PC-3 (cell line): ENCODE measurements around the gene SCGB1C1. TPM values are rescaled to one million over a fixed set of nuclear protein-coding genes. Genes with fewer than 3 reads are reported as not detected.

ENCODE experiments used
- ATAC-seq: fragments of 200-7000 bp; cut with Tn5 transposase; 2 replicates; pipeline ENCODE4 v1.9.1; 2020; ENCODE audit warnings: mild to moderate bottlenecking, moderate library complexity
- BruUV-seq: library from RNA; stranded (reverse); fragments of 400-500 nt; replicated peaks from 2 replicates; lab custom pipeline; 2021; lab: Mats Ljungman, UMichigan
- CTCF ChIA-PET: fragments of 300-600 bp; sonication (Branson Sonifier 250); formaldehyde crosslinking; loops from one replicate; lab custom pipeline; 2022; ENCODE audit warnings: antibody characterized with exemption; lab: Charles Lee
- POLR2A ChIA-PET: fragments of 300-600 bp; sonication (Branson Sonifier 250); formaldehyde crosslinking; loops from one replicate; lab custom pipeline; 2022; ENCODE audit warnings: antibody characterized with exemption; ENCODE audit not compliant: unreplicated experiment; lab: Charles Lee
- DNase-seq: peaks from one replicate; pipeline ENCODE4 v3.0.0-alpha.2; 2015
- H2AFZ ChIP-seq: fragments of 300-600 bp; sonication (generic); 2 replicates; pipeline ENCODE4 v1.6.0; 2016; ENCODE audit warnings: antibody characterized with exemption, low read length
- H3F3A ChIP-seq: fragments of 300-600 bp; sonication (generic); one replicate; pipeline ENCODE4 v1.6.0; 2017; ENCODE audit warnings: antibody characterized with exemption, low read length, control low read depth, mild to moderate bottlenecking; ENCODE audit not compliant: unreplicated experiment
- H3K27ac ChIP-seq: fragments of 300-600 bp; sonication (generic); 2 replicates; pipeline ENCODE4 v1.5.1; 2016; ENCODE audit warnings: mild to moderate bottlenecking, low read length
- H3K27me3 ChIP-seq: fragments of 300-600 bp; sonication (generic); 2 replicates; pipeline ENCODE4 v1.6.1; 2016; ENCODE audit warnings: low read length, mixed read lengths
- H3K36me3 ChIP-seq: fragments of 300-600 bp; sonication (generic); 2 replicates; pipeline ENCODE4 v1.6.1; 2016; ENCODE audit warnings: low read depth, mixed run types, low read length, mixed read lengths
- H3K4me1 ChIP-seq: fragments of 300-600 bp; sonication (generic); 2 replicates; pipeline ENCODE4 v1.5.1; 2016; ENCODE audit warnings: low read length; ENCODE audit not compliant: insufficient read depth
- H3K4me2 ChIP-seq: fragments of 300-600 bp; sonication (generic); 2 replicates; pipeline ENCODE4 v1.6.0; 2016; ENCODE audit warnings: low read length
- H3K4me3 ChIP-seq: fragments of 300-600 bp; sonication (generic); 2 replicates; pipeline ENCODE4 v1.5.1; 2016; ENCODE audit warnings: mild to moderate bottlenecking, low read length, mixed read lengths
- H3K79me2 ChIP-seq: fragments of 300-600 bp; sonication (generic); 2 replicates; pipeline ENCODE4 v1.6.1; 2017; ENCODE audit warnings: low read length, mixed read lengths
- H3K9ac ChIP-seq: fragments of 300-600 bp; sonication (generic); 2 replicates; pipeline ENCODE4 v1.6.0; 2016; ENCODE audit warnings: mild to moderate bottlenecking, low read length
- H3K9me2 ChIP-seq: fragments of 300-600 bp; sonication (generic); replicated peaks from 2 replicates; pipeline ENCODE4 v1.6.1; 2016; ENCODE audit warnings: mixed run types, low read length, mixed read lengths
- H3K9me3 ChIP-seq: fragments of 300-600 bp; sonication (generic); 2 replicates; pipeline ENCODE4 v1.6.1; 2016; ENCODE audit warnings: low read length, mixed read lengths
- H4K20me1 ChIP-seq: fragments of 300-600 bp; sonication (generic); 2 replicates; pipeline ENCODE4 v1.6.1; 2016; ENCODE audit warnings: low read length, mixed read lengths
- EZH2 ChIP-seq: fragments of 300-600 bp; sonication (generic); IDR thresholded peaks from one replicate; pipeline ENCODE4 v1.6.1; 2017; ENCODE audit warnings: antibody characterized with exemption, mild to moderate bottlenecking, low read length; ENCODE audit not compliant: unreplicated experiment
- EZH2phosphoT487 ChIP-seq: fragments of 300-600 bp; sonication (generic); IDR thresholded peaks from 2 replicates; pipeline ENCODE4 v1.6.1; 2018; ENCODE audit warnings: mild to moderate bottlenecking, antibody characterized with exemption, low read length, borderline replicate concordance
- intact Hi-C: fragments of 100-400 bp; cut with micrococcal nuclease; formaldehyde crosslinking; loops from 2 replicates; pipeline ENCODE4 v1.9.0; 2023
- total RNA-seq: library from RNA; depleted of rRNA; stranded (reverse); fragments of >200 nt; gene quantifications from 2 replicates; pipeline ENCODE4 v1.2.3, GENCODE V29; 2014
- TF ChIP-seq, protein P1 (sequence below): fragments of 300-600 bp; sonication (generic); conservative IDR thresholded peaks from 2 replicates; pipeline ENCODE4 v1.5.1; 2017; ENCODE audit warnings: antibody characterized with exemption, low read depth, mild to moderate bottlenecking, low read length

Gene SCGB1C1
- total RNA-seq, 1 experiment from 2014 or later, result not detected

DNA sequence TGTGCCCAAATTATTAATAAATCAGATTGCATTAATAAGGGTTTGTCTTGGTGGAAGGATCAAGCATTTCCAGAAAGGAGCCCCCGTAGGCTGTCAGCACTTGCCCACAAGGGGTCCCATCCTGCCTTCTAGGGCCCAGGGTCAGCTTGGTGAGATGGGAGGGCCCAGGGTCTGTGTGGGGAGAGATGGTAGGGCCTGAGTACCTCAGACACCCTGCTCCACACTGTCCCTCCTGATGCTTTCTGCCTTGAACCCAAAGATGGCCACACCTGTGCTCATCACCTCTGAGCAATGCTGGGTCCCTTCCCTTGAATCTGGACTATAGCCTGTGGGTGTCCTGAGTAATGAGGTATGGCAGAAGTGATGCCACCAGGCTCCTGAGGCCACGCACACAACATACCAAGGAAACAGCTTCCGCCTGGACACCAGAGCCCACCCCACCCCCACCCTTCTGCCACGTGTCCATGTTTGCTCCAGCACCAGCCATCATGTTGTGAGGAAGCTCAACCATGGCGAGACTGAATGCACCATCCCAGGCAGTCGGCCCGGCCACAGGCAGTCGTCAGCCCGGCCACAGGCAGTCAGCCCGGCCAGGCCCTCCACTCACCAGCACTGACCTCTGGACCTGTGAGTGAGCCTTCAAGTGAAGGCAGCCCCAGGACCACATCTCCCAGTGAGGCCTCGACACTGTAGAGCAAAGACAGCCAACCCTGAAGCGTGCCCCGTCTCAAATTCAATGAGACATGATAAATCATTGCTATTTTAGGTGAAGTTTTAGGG, 7.5 kb downstream of the SCGB1C1 start:
- H4K20me1 ChIP-seq, result no peaks in the 10 kb centered on the region

DNA sequence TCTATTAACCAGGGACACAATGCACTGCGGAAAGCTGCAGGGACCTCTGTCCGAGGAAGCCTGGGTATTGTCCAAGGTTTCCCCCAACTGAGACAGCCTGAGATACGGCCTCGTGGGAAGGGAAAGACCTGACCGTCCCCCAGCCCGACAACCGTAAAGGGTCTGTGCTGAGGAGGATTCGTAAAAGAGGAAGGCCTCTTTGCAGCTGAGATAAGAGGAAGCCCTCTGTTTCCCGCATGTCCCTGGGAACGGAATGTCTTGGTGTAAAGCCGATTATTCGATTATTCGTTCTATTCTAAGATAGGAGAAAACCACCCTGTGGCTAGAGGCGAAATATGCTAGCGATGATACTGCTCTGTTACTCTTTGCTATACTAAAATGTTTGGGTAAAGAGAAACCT, 9.1 kb downstream of the SCGB1C1 start:
- no peaks in the 10 kb centered on the region for H3F3A ChIP-seq
- intact Hi-C loops, result no loop called here

More for the DNA sequence above, 7.5 kb downstream of the SCGB1C1 start:
- H3K4me2 ChIP-seq, result no peak overlapping the region
- no peak overlapping the region for H3K4me3 ChIP-seq
- no peaks in the 10 kb centered on the region for H3K9me3 ChIP-seq
- peaks cover 4% of the 10 kb centered on the region for H3K79me2 ChIP-seq
- no peaks in the 10 kb centered on the region for H3K4me1 ChIP-seq
- no peaks in the 10 kb centered on the region for H3F3A ChIP-seq
- BruUV-seq, result no TSS peak
- DNase-seq (no peak), ATAC-seq (no peak)
- no peak overlapping the region for H2AFZ ChIP-seq
- no peaks in the 10 kb centered on the region for H3K27me3 ChIP-seq
- CTCF ChIA-PET, result no interaction called here
- H3K27ac ChIP-seq, result no peak overlapping the region
- peaks cover 3% of the 10 kb centered on the region; the same call in 1 of the 2 replicates for H3K36me3 ChIP-seq
- intact Hi-C loops, result no loop called here
- POLR2A ChIA-PET, result no interaction called here
- TF ChIP-seq EZH2 (no peak), EZH2phosphoT487 (no peak)
- TF ChIP-seq, protein P1, sequence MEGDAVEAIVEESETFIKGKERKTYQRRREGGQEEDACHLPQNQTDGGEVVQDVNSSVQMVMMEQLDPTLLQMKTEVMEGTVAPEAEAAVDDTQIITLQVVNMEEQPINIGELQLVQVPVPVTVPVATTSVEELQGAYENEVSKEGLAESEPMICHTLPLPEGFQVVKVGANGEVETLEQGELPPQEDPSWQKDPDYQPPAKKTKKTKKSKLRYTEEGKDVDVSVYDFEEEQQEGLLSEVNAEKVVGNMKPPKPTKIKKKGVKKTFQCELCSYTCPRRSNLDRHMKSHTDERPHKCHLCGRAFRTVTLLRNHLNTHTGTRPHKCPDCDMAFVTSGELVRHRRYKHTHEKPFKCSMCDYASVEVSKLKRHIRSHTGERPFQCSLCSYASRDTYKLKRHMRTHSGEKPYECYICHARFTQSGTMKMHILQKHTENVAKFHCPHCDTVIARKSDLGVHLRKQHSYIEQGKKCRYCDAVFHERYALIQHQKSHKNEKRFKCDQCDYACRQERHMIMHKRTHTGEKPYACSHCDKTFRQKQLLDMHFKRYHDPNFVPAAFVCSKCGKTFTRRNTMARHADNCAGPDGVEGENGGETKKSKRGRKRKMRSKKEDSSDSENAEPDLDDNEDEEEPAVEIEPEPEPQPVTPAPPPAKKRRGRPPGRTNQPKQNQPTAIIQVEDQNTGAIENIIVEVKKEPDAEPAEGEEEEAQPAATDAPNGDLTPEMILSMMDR, result no peak
- H3K9me2 ChIP-seq, result no peaks in the 10 kb centered on the region
- H3K9ac ChIP-seq, result no peak overlapping the region

More for the DNA sequence above, 9.1 kb downstream of the SCGB1C1 start:
- no peaks in the 10 kb centered on the region for H3K27me3 ChIP-seq
- no peak for DNase-seq
- H3K27ac ChIP-seq, result no peak overlapping the region
- H3K4me1 ChIP-seq, result peaks cover 8% of the 10 kb centered on the region; the same call in 1 of the 2 replicates
- ATAC-seq, result no peak
- no peaks in the 10 kb centered on the region for H3K9me2 ChIP-seq
- TF ChIP-seq, protein P1, result no peak
- TF ChIP-seq EZH2phosphoT487 (no peak), EZH2 (no peak)
- H3K4me3 ChIP-seq, result no peak overlapping the region
- CTCF ChIA-PET, result no interaction called here
- H3K9ac ChIP-seq, result no peak overlapping the region
- peaks cover 20% of the 10 kb centered on the region for H3K79me2 ChIP-seq
- H2AFZ ChIP-seq, result no peak overlapping the region
- no peaks in the 10 kb centered on the region for H4K20me1 ChIP-seq
- no TSS peak for BruUV-seq
- H3K4me2 ChIP-seq, result no peak overlapping the region
- POLR2A ChIA-PET, result no interaction called here
- H3K36me3 ChIP-seq, result peaks cover 5% of the 10 kb centered on the region; the same call in 1 of the 2 replicates
- H3K9me3 ChIP-seq, result no peaks in the 10 kb centered on the region
